Endothelial cell of umbilical vein (primary cell): ENCODE results near the gene UGGT2. TPM values are rescaled to one million over a fixed set of nuclear protein-coding genes. Genes with fewer than 3 reads are reported as not detected.

ENCODE experiments used
- BruUV-seq: library from RNA; stranded (reverse); fragments of 400-500 nt; replicated peaks from 2 replicates; lab custom pipeline; 2021; lab: Mats Ljungman, UMichigan
- CTCF ChIA-PET: fragments of 300-600, 350-600 bp; sonication (Branson Sonifier 250); formaldehyde crosslinking; loops from one replicate; lab custom pipeline; 2021; ENCODE audit warnings: antibody characterized with exemption, inconsistent platforms; lab: Charles Lee
- POLR2A ChIA-PET: fragments of 300-600, 350-600 bp; sonication (Branson Sonifier 250); formaldehyde crosslinking; loops from one replicate; lab custom pipeline; 2021; ENCODE audit warnings: antibody characterized with exemption, inconsistent platforms; lab: Charles Lee
- DNase-seq: peaks from one replicate; pipeline ENCODE4 v3.0.0-alpha.2; 2011; ENCODE audit warnings: low read depth, low spot score
- FAIRE-seq: peaks from 2 replicates; lab custom pipeline; 2011; peaks lifted over from hg19 to GRCh38; lab: Jason Lieb, UNC
- H2AFZ ChIP-seq: 2 replicates; pipeline ENCODE4 v1.6.0; 2012; ENCODE audit warnings: low read depth, low read length, control low read depth, inconsistent platforms
- H3K27ac ChIP-seq: 2 replicates; pipeline ENCODE4 v1.5.1; 2011; ENCODE audit warnings: low read depth, mild to moderate bottlenecking, control low read depth, low read length, moderate library complexity; ENCODE audit not compliant: insufficient read depth
- H3K27me3 ChIP-seq, 2 experiments: 2 replicates each; pipeline versions ENCODE4 v1.6.0 to v1.6.1; 2011; ENCODE audit warnings: low read length in 2 of 2, mixed read lengths in 1 of 2; ENCODE audit not compliant: control insufficient read depth in 2 of 2, insufficient read depth in 2 of 2
- H3K36me3 ChIP-seq, 2 experiments: 2 replicates in 1 of 2; 3 replicates in 1 of 2; pipeline ENCODE4 v1.5.1; 2011; ENCODE audit warnings: low read length in 2 of 2, mild to moderate bottlenecking in 1 of 2, moderate library complexity in 1 of 2; ENCODE audit not compliant: control insufficient read depth in 2 of 2, insufficient read depth in 2 of 2; ENCODE audit errors: extremely low read depth in 1 of 2
- H3K4me1 ChIP-seq: 3 replicates; pipeline ENCODE4 v1.5.1; 2011; ENCODE audit warnings: mild to moderate bottlenecking, low read length; ENCODE audit not compliant: control insufficient read depth, insufficient read depth; ENCODE audit errors: extremely low read depth
- H3K4me2 ChIP-seq: 2 replicates; pipeline ENCODE4 v1.6.1; 2011; ENCODE audit warnings: low read length, control low read depth, mixed read lengths; ENCODE audit not compliant: insufficient read depth
- H3K4me3 ChIP-seq, 3 experiments: fragments of 200-600 bp in 1 of 3; sonication (generic), shearing (Covaris generic) in 1 of 3; replicated peaks in 1 of 3; 2 replicates each; pipeline ENCODE4 v1.5.1; 2011 to 2016; ENCODE audit warnings: control low read depth in 3 of 3, low read length in 3 of 3, mild to moderate bottlenecking in 2 of 3, inconsistent platforms in 1 of 3, low read depth in 1 of 3, moderate library complexity in 1 of 3; ENCODE audit not compliant: insufficient read depth in 1 of 3
- H3K79me2 ChIP-seq: 2 replicates; pipeline ENCODE4 v1.6.0; 2012; ENCODE audit warnings: low read length, inconsistent platforms; ENCODE audit not compliant: control insufficient read depth, insufficient read depth
- H3K9ac ChIP-seq: replicated peaks from 2 replicates; pipeline ENCODE3; 2011; ENCODE audit warnings: low read length, control low read depth; ENCODE audit not compliant: insufficient read depth; ENCODE audit errors: extremely low read depth
- H3K9me1 ChIP-seq: replicated peaks from 3 replicates; pipeline ENCODE4 v1.6.0; 2011; ENCODE audit warnings: mild to moderate bottlenecking, low read length; ENCODE audit not compliant: control insufficient read depth, insufficient read depth; ENCODE audit errors: extremely low read depth
- H3K9me3 ChIP-seq: replicated peaks from 2 replicates; pipeline ENCODE4 v1.5.1; 2012; ENCODE audit warnings: low read length, inconsistent platforms; ENCODE audit not compliant: control insufficient read depth, insufficient read depth
- H4K20me1 ChIP-seq: replicated peaks from 2 replicates; pipeline ENCODE3; 2011; ENCODE audit warnings: mild to moderate bottlenecking, low read length; ENCODE audit not compliant: control insufficient read depth, insufficient read depth; ENCODE audit errors: extremely low read depth
- EZH2 ChIP-seq: IDR thresholded peaks from 2 replicates; pipeline ENCODE4 v1.6.1; 2012; ENCODE audit warnings: borderline replicate concordance, low read depth, mild to moderate bottlenecking, moderate library complexity, low read length, inconsistent platforms; ENCODE audit not compliant: severe bottlenecking
- FOS ChIP-seq: IDR thresholded peaks from 2 replicates; pipeline ENCODE4 v1.6.1; 2011; ENCODE audit warnings: mild to moderate bottlenecking, low read length, moderate library complexity, borderline replicate concordance; ENCODE audit not compliant: insufficient read depth
- JUN ChIP-seq: IDR thresholded peaks from 2 replicates; pipeline ENCODE4 v1.6.1; 2011; ENCODE audit warnings: borderline replicate concordance, low read depth; ENCODE audit not compliant: insufficient read length, insufficient read depth
- MAX ChIP-seq: IDR thresholded peaks from 2 replicates; pipeline ENCODE4 v1.6.1; 2011; ENCODE audit not compliant: insufficient read depth, insufficient read length
- MYC ChIP-seq: IDR thresholded peaks from one replicate; pipeline ENCODE4 v1.6.1; 2011; ENCODE audit warnings: mild to moderate bottlenecking, low read depth, low read length
- POLR2AphosphoS5 ChIP-seq: IDR thresholded peaks from 2 replicates; pipeline ENCODE4 v1.6.1; 2012; ENCODE audit warnings: low read depth, mild to moderate bottlenecking, control low read depth, low read length, moderate library complexity; ENCODE audit not compliant: insufficient read depth
- dilution Hi-C: fragments of 300-500 bp; cut with MboI; formaldehyde crosslinking; loops from one replicate; pipeline ENCODE4 v1.15.0; 2019; ENCODE audit warnings: low sequenced_read_pairs; ENCODE audit not compliant: extremely low pct_ligation_motif_present
- intact Hi-C: fragments of 100-400 bp; cut with micrococcal nuclease; formaldehyde crosslinking; loops from one replicate; pipeline ENCODE4 v1.10.0; 2022
- polyA plus RNA-seq, 4 experiments: library from polyadenylated mRNA; depleted of rRNA in 3 of 4; stranded (reverse) in 3 of 4; unstranded in 1 of 4; fragments of >200 nt; gene quantifications; 2 replicates each; pipeline versions ENCODE4 v1.2.1 to v1.2.3, GENCODE V29; 2011 to 2012; ENCODE audit warnings: missing spikeins in 1 of 4
- small RNA-seq: library from RNA; depleted of rRNA; stranded (forward); fragments of <200 nt; gene quantifications from one replicate; pipeline ENCODE3, GENCODE V24; 2012; ENCODE audit warnings: low replicate concordance, low read depth; ENCODE audit not compliant: insufficient read depth, insufficient read length
- total RNA-seq: library from RNA; stranded (reverse); gene quantifications from 2 replicates; pipeline ENCODE4 v1.2.3, GENCODE V29; 2021

UGGT2 gene
- total and polyA plus RNA-seq, 2 donors (not counting 3 experiments of a cell fraction or from before 2014, with no cell fraction given): 4.6 to 25.1 TPM

- Histone ChIP-seq H3K36me3 (no peaks in the 10 kb centered on the region), H3K27ac (no peak overlapping the region), H3K4me2 (no peak overlapping the region), H3K9me1 (no peaks in the 10 kb centered on the region), H4K20me1 (no peaks in the 10 kb centered on the region), H3K27me3 (no peaks in the 10 kb centered on the region), H3K4me1 (no peaks in the 10 kb centered on the region), H3K79me2 (peaks cover 8% of the 10 kb centered on the region), H3K9ac (no peak overlapping the region), H3K9me3 (no peaks in the 10 kb centered on the region), H2AFZ (no peak overlapping the region), H3K4me3 (no peak overlapping the region)
- TF ChIP-seq MYC (no peak), POLR2AphosphoS5 (no peak), FOS (no peak), EZH2 (no peak), JUN (no peak), MAX (no peak)
- ChIA-PET POLR2A (no interaction called here), CTCF (no interaction called here)
- no TSS peak for BruUV-seq
- intact Hi-C loops (no loop called here), dilution Hi-C loops (no loop called here)
- FAIRE-seq (no peak), DNase-seq (no peak)
Observed at GRCh38 chr13:95752677-95753076, 300.5 kb downstream of the UGGT2 start.

Small RNA genes lying within 50 kb of the gene (small RNA-seq; reads per million reads assigned to genes)
- gene HMGN1P24: not detected

Other genes with a start within 250 kb of the UGGT2 start
- 0.15 and 0.35 TPM in 2 replicates for gene HS6ST3, start 36.7 kb upstream of the UGGT2 start, total RNA-seq
- 0.03 TPM in 2 replicates for gene HS6ST3, start 36.7 kb upstream of the UGGT2 start, polyA plus RNA-seq